Aortic smooth muscle cell (primary cell): Measurements from ENCODE around the gene LRAT. TPM values are rescaled to one million over a fixed set of nuclear protein-coding genes. Genes with fewer than 3 reads are reported as not detected.

Experiments
- total RNA-seq: library from RNA; depleted of rRNA; stranded (reverse); fragments of >200 nt; gene quantifications from 2 replicates; pipeline ENCODE4 v1.2.3, GENCODE V29; 2014

LRAT gene
- not detected in 2 replicates for total RNA-seq

GRCh38 chr4:154743683-154744340 lies at the start of gene LRAT:
Gene LRAT (plus strand): TSS chr4:154744000. CDS start chr4:154744327, 327 bp downstream.

GRCh38 chr4:154781126-154781982 lies 37.6 kb downstream of the LRAT start, which contains the start of gene RBM46:
Gene RBM46 (plus strand): TSS chr4:154781272. CDS start chr4:154796753, 15,481 bp downstream.

Other genes starting within 250 kb of the LRAT start
- gene PLRG1, start 193.6 kb upstream of the LRAT start, total RNA-seq, result 61.0 and 69.8 TPM in 2 replicates
- gene FGB, start 181.0 kb upstream of the LRAT start, total RNA-seq, result not detected in 2 replicates
- gene FGA, start 153.3 kb upstream of the LRAT start, total RNA-seq, result not detected in 2 replicates
- not detected in 2 replicates for gene FGG, start 131.3 kb upstream of the LRAT start, total RNA-seq
- gene RBM46, start 37.3 kb downstream of the LRAT start, total RNA-seq, result under 0.01 TPM in 1 of 2 replicates, not detected in the other